Measurements from ENCODE around the gene RTN4. TPM values are rescaled to one million over a fixed set of nuclear protein-coding genes. Genes with fewer than 3 reads are reported as not detected.

RTN4 gene
- total RNA-seq, 1 experiment from 2014 or later = 236 TPM

DNA sequence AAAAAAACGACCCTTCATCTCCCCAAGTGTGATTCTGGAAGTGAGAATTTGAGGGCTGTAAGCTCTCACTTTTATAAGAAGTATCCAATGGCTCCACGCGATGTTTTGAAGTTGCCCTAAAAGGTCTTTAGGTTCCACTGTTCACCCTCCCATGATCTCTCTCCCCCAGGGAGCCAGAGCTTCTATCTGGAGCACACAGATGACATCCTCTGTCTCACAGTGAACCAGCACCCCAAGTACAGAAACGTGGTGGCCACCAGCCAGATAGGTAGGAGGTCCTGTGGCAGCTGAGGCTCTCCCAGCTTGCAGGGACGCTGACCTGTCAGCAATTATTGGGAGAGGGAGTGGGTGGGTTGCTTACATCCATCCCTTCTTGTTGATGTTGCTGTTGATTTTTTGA is 97.8 kb downstream of the RTN4 start:
- H3K4me1 ChIP-seq = peaks cover 19% of the 10 kb centered on the region
- intact Hi-C loops (cut with micrococcal nuclease; ENCODE audit: unreplicated experiment) = no loop called here
- BruUV-seq (replicated peaks) = no TSS peak
- TF ChIP-seq, protein P1, sequence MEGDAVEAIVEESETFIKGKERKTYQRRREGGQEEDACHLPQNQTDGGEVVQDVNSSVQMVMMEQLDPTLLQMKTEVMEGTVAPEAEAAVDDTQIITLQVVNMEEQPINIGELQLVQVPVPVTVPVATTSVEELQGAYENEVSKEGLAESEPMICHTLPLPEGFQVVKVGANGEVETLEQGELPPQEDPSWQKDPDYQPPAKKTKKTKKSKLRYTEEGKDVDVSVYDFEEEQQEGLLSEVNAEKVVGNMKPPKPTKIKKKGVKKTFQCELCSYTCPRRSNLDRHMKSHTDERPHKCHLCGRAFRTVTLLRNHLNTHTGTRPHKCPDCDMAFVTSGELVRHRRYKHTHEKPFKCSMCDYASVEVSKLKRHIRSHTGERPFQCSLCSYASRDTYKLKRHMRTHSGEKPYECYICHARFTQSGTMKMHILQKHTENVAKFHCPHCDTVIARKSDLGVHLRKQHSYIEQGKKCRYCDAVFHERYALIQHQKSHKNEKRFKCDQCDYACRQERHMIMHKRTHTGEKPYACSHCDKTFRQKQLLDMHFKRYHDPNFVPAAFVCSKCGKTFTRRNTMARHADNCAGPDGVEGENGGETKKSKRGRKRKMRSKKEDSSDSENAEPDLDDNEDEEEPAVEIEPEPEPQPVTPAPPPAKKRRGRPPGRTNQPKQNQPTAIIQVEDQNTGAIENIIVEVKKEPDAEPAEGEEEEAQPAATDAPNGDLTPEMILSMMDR (IDR thresholded peaks at IDR 0.05; ENCODE audit: insufficient read depth in 1 of 2, low read depth in 1 of 2, low read length in 1 of 2, severe bottlenecking in 1 of 2, unreplicated experiment in 1 of 2) = no peak
- CTCF ChIA-PET = no interaction called here
- H3K27me3 ChIP-seq (replicated peaks; ENCODE audit: control insufficient read depth, insufficient read depth, low read length) = no peaks in the 10 kb centered on the region
- H3K27me3 Mint-ChIP-seq (ENCODE audit: insufficient read depth, unreplicated experiment) = no peaks in the 10 kb centered on the region
- DNase-seq = no peak
- H3K4me3 Mint-ChIP-seq (ENCODE audit: unreplicated experiment) = no peak overlapping the region
- POLR2A ChIA-PET = interaction anchor here (0.5 kb wide), 1 partner anchor 20 kb away, joined by 4 read pairs; no protein-coding TSS in a partner anchor
- no peak overlapping the region for H3K4me3 ChIP-seq (ENCODE audit: low read depth, low read length)
- no peaks in the 10 kb centered on the region for H3K36me3 ChIP-seq (ENCODE audit: control insufficient read depth, insufficient read depth, low read length)
- no peaks in the 10 kb centered on the region for H3K9me3 ChIP-seq
- peaks cover 27% of the 10 kb centered on the region for H3K4me1 Mint-ChIP-seq (ENCODE audit: low read depth, unreplicated experiment)
- no peak overlapping the region for H3K27ac Mint-ChIP-seq (ENCODE audit: unreplicated experiment)
- no peaks in the 10 kb centered on the region for H3K9me3 Mint-ChIP-seq (ENCODE audit: unreplicated experiment)
- H3K36me3 Mint-ChIP-seq (ENCODE audit: insufficient read depth, unreplicated experiment) = peaks cover 13% of the 10 kb centered on the region

DNA sequence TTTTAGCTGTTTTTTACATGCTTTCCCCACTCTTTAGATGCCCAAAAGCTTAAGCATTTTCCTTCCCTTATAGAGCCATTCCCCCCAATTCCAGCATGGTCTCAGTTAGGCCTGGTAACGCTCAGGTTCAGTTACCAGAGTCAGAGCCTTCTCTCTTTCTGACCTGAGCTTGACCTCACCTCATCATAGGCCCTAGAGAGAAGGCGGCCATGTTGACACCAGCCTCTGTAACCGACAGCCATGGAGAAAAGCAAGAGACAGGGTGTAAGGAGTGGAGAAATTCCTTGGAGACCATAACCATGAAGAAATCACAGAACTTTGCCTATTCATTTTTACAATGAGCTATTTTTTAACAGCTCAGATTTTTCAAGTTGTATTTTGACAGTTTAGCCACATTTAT is 99.4 kb downstream of the RTN4 start:
- intact Hi-C loops (cut with micrococcal nuclease; ENCODE audit: unreplicated experiment) = no loop called here
- Mint-ChIP-seq H3K36me3 (ENCODE audit: insufficient read depth, unreplicated experiment) (peaks cover 12% of the 10 kb centered on the region), H3K9me3 (ENCODE audit: unreplicated experiment) (no peaks in the 10 kb centered on the region), H3K4me1 (ENCODE audit: low read depth, unreplicated experiment) (peaks cover 12% of the 10 kb centered on the region), H3K27me3 (ENCODE audit: insufficient read depth, unreplicated experiment) (no peaks in the 10 kb centered on the region), H3K27ac (ENCODE audit: unreplicated experiment) (no peak overlapping the region), H3K4me3 (ENCODE audit: unreplicated experiment) (no peak overlapping the region)
- CTCF ChIA-PET = no interaction called here
- no peak overlapping the region for H3K4me3 ChIP-seq (ENCODE audit: low read depth, low read length)
- DNase-seq = no peak
- no TSS peak for BruUV-seq (replicated peaks)
- no peaks in the 10 kb centered on the region for H3K9me3 ChIP-seq
- TF ChIP-seq, protein P1 (IDR thresholded peaks at IDR 0.05; ENCODE audit: insufficient read depth in 1 of 2, low read depth in 1 of 2, low read length in 1 of 2, severe bottlenecking in 1 of 2, unreplicated experiment in 1 of 2) = no peak
- H3K36me3 ChIP-seq (ENCODE audit: control insufficient read depth, insufficient read depth, low read length) = no peaks in the 10 kb centered on the region
- POLR2A ChIA-PET = no interaction called here
- no peaks in the 10 kb centered on the region for H3K27me3 ChIP-seq (replicated peaks; ENCODE audit: control insufficient read depth, insufficient read depth, low read length)
- H3K4me1 ChIP-seq = peaks cover 7% of the 10 kb centered on the region

DNA sequence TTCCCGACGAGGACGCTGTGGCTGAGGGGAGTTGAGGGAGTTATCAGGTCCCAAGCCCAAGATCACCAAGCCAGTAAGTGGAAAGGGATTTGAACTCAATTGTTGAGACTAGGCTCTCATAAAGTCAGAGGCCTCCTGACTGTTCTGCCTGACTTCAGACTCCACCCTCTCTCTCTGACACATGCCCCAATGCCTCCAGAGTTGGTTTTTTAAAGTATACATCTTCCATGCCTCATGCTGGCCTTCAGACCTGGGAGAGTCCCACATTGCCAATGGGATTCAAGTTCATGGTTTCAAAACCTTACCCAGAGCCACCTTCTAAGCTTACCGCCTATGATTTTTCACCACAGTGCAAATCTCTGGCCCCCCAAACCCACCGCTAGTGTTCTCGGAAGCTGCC is 100.8 kb downstream of the RTN4 start:
- Mint-ChIP-seq H3K4me1 (ENCODE audit: low read depth, unreplicated experiment) (peaks cover 6% of the 10 kb centered on the region), H3K4me3 (ENCODE audit: unreplicated experiment) (no peak overlapping the region), H3K36me3 (ENCODE audit: insufficient read depth, unreplicated experiment) (peaks cover 14% of the 10 kb centered on the region), H3K27me3 (ENCODE audit: insufficient read depth, unreplicated experiment) (no peaks in the 10 kb centered on the region), H3K9me3 (ENCODE audit: unreplicated experiment) (no peaks in the 10 kb centered on the region), H3K27ac (ENCODE audit: unreplicated experiment) (no peak overlapping the region)
- TF ChIP-seq, protein P1 (IDR thresholded peaks at IDR 0.05; ENCODE audit: insufficient read depth in 1 of 2, low read depth in 1 of 2, low read length in 1 of 2, severe bottlenecking in 1 of 2, unreplicated experiment in 1 of 2) = no peak
- CTCF ChIA-PET = interaction anchor here (1.1 kb wide), 1 partner anchor 49 kb away, joined by 4 read pairs; no protein-coding TSS in a partner anchor
- POLR2A ChIA-PET = no interaction called here
- no peak for DNase-seq
- H3K36me3 ChIP-seq (ENCODE audit: control insufficient read depth, insufficient read depth, low read length) = no peaks in the 10 kb centered on the region
- no peaks in the 10 kb centered on the region for H3K27me3 ChIP-seq (replicated peaks; ENCODE audit: control insufficient read depth, insufficient read depth, low read length)
- H3K9me3 ChIP-seq = no peaks in the 10 kb centered on the region
- no peak overlapping the region for H3K4me3 ChIP-seq (ENCODE audit: low read depth, low read length)
- intact Hi-C loops (cut with micrococcal nuclease; ENCODE audit: unreplicated experiment) = no loop called here
- no peaks in the 10 kb centered on the region for H3K4me1 ChIP-seq
- BruUV-seq (replicated peaks) = no TSS peak
